Mammary epithelial cell (primary cell): ENCODE results near the gene AADAT.
"Not testable (repeated sequence)": the region's sequence is repeated elsewhere in the genome, so short reads cannot be mapped to it uniquely, and the experiment has no call there.

Source experiments
- EZH2 ChIP-seq: IDR thresholded peaks from 2 replicates; pipeline ENCODE4 v1.6.1; 2012; ENCODE audit warnings: low read length, inconsistent platforms, borderline replicate concordance
- TF ChIP-seq, protein P1 (sequence below), 2 donors: IDR thresholded peaks in 1 of 2; conservative IDR thresholded peaks in 1 of 2; 2 replicates each; pipeline ENCODE4 v1.5.1; 2011 to 2012; ENCODE audit warnings: inconsistent platforms in 2 of 2, low read length in 2 of 2, mild to moderate bottlenecking in 2 of 2, control low read depth in 1 of 2, low read depth in 1 of 2; ENCODE audit not compliant: insufficient read depth in 1 of 2; ENCODE audit errors: extremely low read depth in 1 of 2

DNA sequence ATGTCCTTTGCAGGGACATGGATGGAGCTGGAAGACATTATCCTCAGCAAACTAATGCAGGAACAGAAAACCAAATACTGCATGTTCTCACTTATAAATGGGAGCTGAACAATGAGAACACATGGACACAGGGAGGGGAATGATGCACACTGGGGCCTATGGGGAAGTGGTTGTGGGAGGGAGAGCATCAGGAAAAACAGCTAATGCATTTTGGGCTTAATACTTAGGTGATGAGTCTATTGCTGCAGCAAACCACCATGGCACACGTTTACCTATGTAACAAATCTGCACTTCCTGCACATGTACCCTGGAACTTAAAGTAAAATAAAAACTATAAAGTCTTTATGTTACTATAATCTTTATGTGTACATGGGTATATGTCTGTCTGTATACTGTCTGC is 24.4 kb upstream of the AADAT start:
- TF ChIP-seq, protein P1, sequence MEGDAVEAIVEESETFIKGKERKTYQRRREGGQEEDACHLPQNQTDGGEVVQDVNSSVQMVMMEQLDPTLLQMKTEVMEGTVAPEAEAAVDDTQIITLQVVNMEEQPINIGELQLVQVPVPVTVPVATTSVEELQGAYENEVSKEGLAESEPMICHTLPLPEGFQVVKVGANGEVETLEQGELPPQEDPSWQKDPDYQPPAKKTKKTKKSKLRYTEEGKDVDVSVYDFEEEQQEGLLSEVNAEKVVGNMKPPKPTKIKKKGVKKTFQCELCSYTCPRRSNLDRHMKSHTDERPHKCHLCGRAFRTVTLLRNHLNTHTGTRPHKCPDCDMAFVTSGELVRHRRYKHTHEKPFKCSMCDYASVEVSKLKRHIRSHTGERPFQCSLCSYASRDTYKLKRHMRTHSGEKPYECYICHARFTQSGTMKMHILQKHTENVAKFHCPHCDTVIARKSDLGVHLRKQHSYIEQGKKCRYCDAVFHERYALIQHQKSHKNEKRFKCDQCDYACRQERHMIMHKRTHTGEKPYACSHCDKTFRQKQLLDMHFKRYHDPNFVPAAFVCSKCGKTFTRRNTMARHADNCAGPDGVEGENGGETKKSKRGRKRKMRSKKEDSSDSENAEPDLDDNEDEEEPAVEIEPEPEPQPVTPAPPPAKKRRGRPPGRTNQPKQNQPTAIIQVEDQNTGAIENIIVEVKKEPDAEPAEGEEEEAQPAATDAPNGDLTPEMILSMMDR (conservative IDR thresholded peaks at IDR 0.05 in 1 of 2, IDR thresholded peaks at IDR 0.05 in 1 of 2; ENCODE audit: extremely low read depth in 1 of 2, insufficient read depth in 1 of 2, low read depth in 1 of 2, low read length in 2 of 2): not testable (repeated sequence)
- TF ChIP-seq EZH2: not testable (repeated sequence)
